ENCODE measurements around the gene PLAAT4.
A peak's percentile ranks its signal among the peaks of the same experiment; 100 is the strongest.
"Not testable (repeated sequence)": the region's sequence is repeated elsewhere in the genome, so short reads cannot be mapped to it uniquely, and the experiment has no call there.

The PLAAT4 gene

GRCh38 chr11:63547061-63547460 is 10.5 kb downstream of the PLAAT4 start:
- no peak for DNase-seq

GRCh38 chr11:63548178-63548577 is 11.6 kb downstream of the PLAAT4 start:
- no peak for DNase-seq

- DNase-seq = no peak
These were observed 12.8 kb downstream of the PLAAT4 start for GRCh38 chr11:63549411-63549810.

GRCh38 chr11:63550156-63550700 is 13.6 kb downstream of the PLAAT4 start:
- not testable (repeated sequence) for DNase-seq

GRCh38 chr11:63551091-63551888 is 14.7 kb downstream of the PLAAT4 start:
- no peak for DNase-seq

- DNase-seq = no peak
These were observed 15.3 kb downstream of the PLAAT4 start for GRCh38 chr11:63551889-63552266.

GRCh38 chr11:63552921-63553320 is 16.3 kb downstream of the PLAAT4 start:
- DNase-seq = no peak

- DNase-seq = peak in 3 of 5 donors; percentile 18 to 79 (median 26)
These were observed 17.2 kb downstream of the PLAAT4 start for GRCh38 chr11:63553759-63554158.

- no peak for DNase-seq
These were observed 18.2 kb downstream of the PLAAT4 start for GRCh38 chr11:63554877-63555223.

GRCh38 chr11:63556404-63557013 is 19.9 kb downstream of the PLAAT4 start:
- no peak for DNase-seq

GRCh38 chr11:63557570-63557969 is 21.0 kb downstream of the PLAAT4 start:
- DNase-seq = no peak

GRCh38 chr11:63558459-63559157 is 22.0 kb downstream of the PLAAT4 start:
- no peak for DNase-seq

- DNase-seq = no peak
These were observed 24.0 kb downstream of the PLAAT4 start for GRCh38 chr11:63560506-63561180.

GRCh38 chr11:63563201-63564055 is 26.8 kb downstream of the PLAAT4 start, which contains the start of gene PLAAT2:
Gene PLAAT2 (minus strand): TSS chr11:63563379. CDS start chr11:63563324, 55 bp downstream.
- DNase-seq = no peak

GRCh38 chr11:63564056-63564774 is 27.6 kb downstream of the PLAAT4 start:
- peak in 1 of 5 donors; percentile 75 for DNase-seq

GRCh38 chr11:63564784-63565350 is 28.3 kb downstream of the PLAAT4 start:
- DNase-seq = no peak

- DNase-seq = peak; percentile 45 to 71 (median 71)
These were observed 30.6 kb downstream of the PLAAT4 start for GRCh38 chr11:63567044-63567840.

GRCh38 chr11:63569570-63569969 is 33.0 kb downstream of the PLAAT4 start:
- DNase-seq = no peak

GRCh38 chr11:63572026-63572688 is 35.5 kb downstream of the PLAAT4 start:
- no peak for DNase-seq
